ENCODE results near the gene EXT2. TPM values are rescaled to one million over a fixed set of nuclear protein-coding genes. Genes with fewer than 3 reads are reported as not detected.
A peak's percentile ranks its signal among the peaks of the same experiment; 100 is the strongest.

The EXT2 gene
- total and polyA plus RNA-seq, 2 experiments from 2014 or later = 99.8 to 209 TPM

DNA sequence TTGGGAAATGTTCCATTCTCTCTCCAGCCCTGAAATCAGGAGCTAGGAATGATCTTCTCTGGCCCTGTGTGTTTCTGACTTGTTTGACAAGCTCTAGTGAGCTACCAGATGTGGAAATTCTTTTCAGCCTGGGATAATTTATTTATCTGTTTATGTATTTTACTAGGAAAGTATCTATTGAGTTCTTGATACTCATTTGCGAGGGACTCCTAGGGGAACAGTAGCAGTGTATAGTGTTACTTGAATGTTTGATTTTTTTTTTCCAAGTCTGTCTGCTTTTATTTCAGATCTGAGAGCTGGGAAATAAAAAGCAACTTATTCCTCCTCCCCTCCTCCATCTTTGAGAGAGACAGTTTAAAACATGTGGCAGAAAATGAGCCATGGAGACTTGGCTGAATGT is 122.0 kb downstream of the EXT2 start:
- no peak for DNase-seq
- Histone ChIP-seq H3F3A (ENCODE audit: insufficient read depth) (0 out of 2 replicates have a peak, but pooled peaks cover 5% of the 10 kb centered on the region), H3K4me3 (no peak overlapping the region), H3K9ac (no peak overlapping the region), H2AFZ (no peak overlapping the region), H3K79me2 (ENCODE audit: insufficient read depth) (no peaks in the 10 kb centered on the region), H3K9me3 (ENCODE audit: low read depth) (no peaks in the 10 kb centered on the region), H3K9me2 (ENCODE audit: insufficient read depth) (no peaks in the 10 kb centered on the region), H3K27ac (no peak overlapping the region), H3K4me1 (ENCODE audit: insufficient read depth) (peaks cover 14% of the 10 kb centered on the region), H4K20me1 (ENCODE audit: insufficient read depth) (no peaks in the 10 kb centered on the region), H3K36me3 (ENCODE audit: low read depth) (no peaks in the 10 kb centered on the region), H3K27me3 (replicated peaks; ENCODE audit: insufficient read depth) (no peaks in the 10 kb centered on the region), H3K4me2 (ENCODE audit: unreplicated experiment) (no peak overlapping the region)
- TF ChIP-seq EZH2 (IDR thresholded peaks at IDR 0.05; ENCODE audit: insufficient read depth, poor library complexity, severe bottlenecking) (no peak), EZH2phosphoT487 (IDR thresholded peaks at IDR 0.05; ENCODE audit: insufficient read depth, low read depth) (no peak)
- in situ Hi-C loops (cut with MboI) = no loop called here
- WGBS, 2 experiments (ENCODE audit: low coverage in 1 of 2, low lambda C conversion rate in 2 of 2, missing lambda C conversion rate in 2 of 2) = 93 to 96% methylated on average over 1 of the region's 1 CpG

DNA sequence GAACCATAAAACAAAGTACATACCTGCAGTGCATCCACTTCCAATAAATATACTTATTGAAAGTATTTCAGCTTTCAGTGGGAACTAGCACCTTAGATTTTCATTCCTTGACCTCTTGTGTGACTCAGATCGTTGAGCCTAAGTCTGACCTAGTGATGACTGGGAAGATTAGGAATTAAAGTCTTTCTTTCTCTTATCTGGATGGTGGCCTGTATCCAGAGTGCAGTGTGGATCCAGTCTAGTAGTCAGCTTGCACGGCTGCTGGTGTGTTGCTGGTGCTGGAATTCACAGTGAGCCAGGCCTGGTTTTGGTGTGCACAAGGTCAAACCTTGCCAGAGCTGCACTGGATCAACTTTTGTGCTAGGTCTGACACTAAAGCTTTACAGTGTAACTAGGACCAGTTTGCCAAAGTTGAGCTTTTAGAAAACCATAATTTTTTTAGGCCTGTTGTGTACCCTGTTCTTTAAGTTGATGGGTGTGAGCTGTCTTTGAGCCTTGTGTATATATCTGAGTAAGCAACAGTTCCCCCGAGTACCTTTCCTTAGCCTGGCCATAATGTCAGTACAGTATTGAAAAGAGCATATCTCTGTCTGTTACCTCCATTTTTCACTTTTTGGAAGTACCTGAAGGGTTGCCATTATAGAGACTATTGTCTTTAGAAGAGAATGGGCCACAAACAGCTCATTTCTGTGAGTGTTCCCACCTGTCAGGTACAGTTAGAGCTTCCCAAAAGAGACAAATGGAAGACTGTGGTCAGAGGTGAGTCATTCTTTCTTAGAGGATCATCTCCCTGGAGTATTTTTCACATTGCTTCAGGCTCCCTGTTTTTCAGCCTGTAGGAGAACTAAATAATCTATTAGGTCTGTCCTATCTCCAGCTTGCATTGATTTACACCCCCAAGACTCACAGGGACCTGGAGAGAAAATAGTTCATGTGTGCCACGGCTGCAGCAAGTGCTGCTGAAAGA is 124.6 kb downstream of the EXT2 start:
- Histone ChIP-seq H3K79me2 (ENCODE audit: insufficient read depth) (no peaks in the 10 kb centered on the region), H3F3A (ENCODE audit: insufficient read depth) (peaks cover 18% of the 10 kb centered on the region; the same call in 1 of the 2 replicates), H3K27me3 (replicated peaks; ENCODE audit: insufficient read depth) (no peaks in the 10 kb centered on the region), H3K27ac (no peak overlapping the region), H3K4me3 (no peak overlapping the region), H3K36me3 (ENCODE audit: low read depth) (no peaks in the 10 kb centered on the region), H3K9me3 (ENCODE audit: low read depth) (no peaks in the 10 kb centered on the region), H3K9me2 (ENCODE audit: insufficient read depth) (no peaks in the 10 kb centered on the region), H3K9ac (no peak overlapping the region), H2AFZ (no peak overlapping the region), H3K4me1 (ENCODE audit: insufficient read depth) (peaks cover 39% of the 10 kb centered on the region), H3K4me2 (ENCODE audit: unreplicated experiment) (no peak overlapping the region), H4K20me1 (ENCODE audit: insufficient read depth) (no peaks in the 10 kb centered on the region)
- in situ Hi-C loops (cut with MboI) = no loop called here
- TF ChIP-seq EZH2 (IDR thresholded peaks at IDR 0.05; ENCODE audit: insufficient read depth, poor library complexity, severe bottlenecking) = no peak
- TF ChIP-seq EZH2phosphoT487 (IDR thresholded peaks at IDR 0.05; ENCODE audit: insufficient read depth, low read depth) = no peak
- 85 to 90% methylated on average over 4 of the region's 4 CpGs for WGBS, 2 experiments (ENCODE audit: low coverage in 1 of 2, low lambda C conversion rate in 2 of 2, missing lambda C conversion rate in 2 of 2)
- DNase-seq = peak; percentile 55

DNA sequence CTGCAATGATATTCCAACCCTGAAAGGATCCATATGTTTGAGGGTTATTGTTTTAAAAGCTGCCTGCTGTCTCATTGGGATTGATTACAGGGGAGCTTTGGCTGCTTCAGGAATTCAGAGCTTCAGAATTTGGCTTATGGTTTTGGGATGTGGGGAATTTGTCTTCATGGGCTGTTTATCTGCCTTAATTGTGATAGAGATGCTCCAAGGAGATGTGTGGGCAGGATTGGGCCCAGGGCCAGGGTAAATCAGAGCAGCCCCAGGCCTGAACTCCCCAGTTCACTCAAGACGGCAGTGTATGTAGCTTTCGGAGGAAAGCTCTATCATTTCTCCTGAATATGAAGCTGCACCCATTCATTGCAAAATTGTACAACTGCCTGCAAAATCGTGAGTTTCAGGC is 126.0 kb downstream of the EXT2 start:
- H3K4me3 ChIP-seq = no peak overlapping the region
- in situ Hi-C loops (cut with MboI) = no loop called here
- H3K27me3 ChIP-seq (replicated peaks; ENCODE audit: insufficient read depth) = no peaks in the 10 kb centered on the region
- no peaks in the 10 kb centered on the region for H3K79me2 ChIP-seq (ENCODE audit: insufficient read depth)
- H3K27ac ChIP-seq = no peak overlapping the region
- H3K9ac ChIP-seq = no peak overlapping the region
- H3F3A ChIP-seq (ENCODE audit: insufficient read depth) = peaks cover 18% of the 10 kb centered on the region; the same call in 1 of the 2 replicates
- no peaks in the 10 kb centered on the region for H3K9me3 ChIP-seq (ENCODE audit: low read depth)
- H4K20me1 ChIP-seq (ENCODE audit: insufficient read depth) = no peaks in the 10 kb centered on the region
- TF ChIP-seq EZH2phosphoT487 (IDR thresholded peaks at IDR 0.05; ENCODE audit: insufficient read depth, low read depth) (no peak), EZH2 (IDR thresholded peaks at IDR 0.05; ENCODE audit: insufficient read depth, poor library complexity, severe bottlenecking) (no peak)
- DNase-seq = no peak
- no peak overlapping the region for H3K4me2 ChIP-seq (ENCODE audit: unreplicated experiment)
- H3K4me1 ChIP-seq (ENCODE audit: insufficient read depth) = peaks cover 41% of the 10 kb centered on the region
- H3K9me2 ChIP-seq (ENCODE audit: insufficient read depth) = no peaks in the 10 kb centered on the region
- H2AFZ ChIP-seq = no peak overlapping the region
- H3K36me3 ChIP-seq (ENCODE audit: low read depth) = no peaks in the 10 kb centered on the region
- 97 to 98% methylated on average over 3 of the region's 3 CpGs for WGBS, 2 experiments (ENCODE audit: low coverage in 1 of 2, low lambda C conversion rate in 2 of 2, missing lambda C conversion rate in 2 of 2)

DNA sequence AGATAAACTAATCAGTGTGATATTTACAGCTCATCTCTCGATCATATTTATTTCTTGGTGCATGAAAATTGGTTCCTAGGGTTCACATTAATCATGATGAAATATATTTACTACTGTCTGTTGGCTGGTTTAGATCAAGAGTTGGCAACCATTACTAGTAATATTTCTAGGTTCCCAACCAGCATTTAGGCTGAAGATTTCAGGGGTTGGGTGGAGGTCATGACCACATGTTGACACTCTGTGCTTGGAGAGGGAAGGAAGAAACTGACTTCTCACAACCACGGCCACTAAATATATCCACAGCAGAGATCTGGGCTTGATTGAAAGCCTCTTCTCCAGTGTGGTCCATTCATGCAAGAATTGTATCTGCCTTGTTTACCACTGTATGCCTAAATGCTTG is 126.5 kb downstream of the EXT2 start:
- H4K20me1 ChIP-seq (ENCODE audit: insufficient read depth) = no peaks in the 10 kb centered on the region
- H3K9ac ChIP-seq = no peak overlapping the region
- in situ Hi-C loops (cut with MboI) = no loop called here
- no peak overlapping the region for H3K27ac ChIP-seq
- H3F3A ChIP-seq (ENCODE audit: insufficient read depth) = peaks cover 18% of the 10 kb centered on the region; the same call in 1 of the 2 replicates
- no peak overlapping the region for H3K4me2 ChIP-seq (ENCODE audit: unreplicated experiment)
- H3K4me1 ChIP-seq (ENCODE audit: insufficient read depth) = peaks cover 41% of the 10 kb centered on the region
- no peaks in the 10 kb centered on the region for H3K9me2 ChIP-seq (ENCODE audit: insufficient read depth)
- no peak overlapping the region for H3K4me3 ChIP-seq
- TF ChIP-seq EZH2 (IDR thresholded peaks at IDR 0.05; ENCODE audit: insufficient read depth, poor library complexity, severe bottlenecking) (no peak), EZH2phosphoT487 (IDR thresholded peaks at IDR 0.05; ENCODE audit: insufficient read depth, low read depth) (no peak)
- no peaks in the 10 kb centered on the region for H3K9me3 ChIP-seq (ENCODE audit: low read depth)
- H3K36me3 ChIP-seq (ENCODE audit: low read depth) = no peaks in the 10 kb centered on the region
- DNase-seq = no peak
- no peak overlapping the region for H2AFZ ChIP-seq
- H3K27me3 ChIP-seq (replicated peaks; ENCODE audit: insufficient read depth) = no peaks in the 10 kb centered on the region
- H3K79me2 ChIP-seq (ENCODE audit: insufficient read depth) = no peaks in the 10 kb centered on the region
- WGBS, 2 experiments (ENCODE audit: low coverage in 1 of 2, low lambda C conversion rate in 2 of 2, missing lambda C conversion rate in 2 of 2) = 93 to 97% methylated on average over 2 of the region's 2 CpGs
